NK-92 (cell line): Measurements from ENCODE around the gene MAP4K1.

ENCODE experiments used
- DNase-seq: peaks from one replicate; lab custom pipeline; 2025; ENCODE audit not compliant: unreplicated experiment; lab: John Stamatoyannopoulos, UW

Gene MAP4K1

GRCh38 chr19:38549061-38549460, 68.7 kb downstream of the MAP4K1 start:
- DNase-seq, result no peak

GRCh38 chr19:38547421-38547820, 70.3 kb downstream of the MAP4K1 start:
- DNase-seq, result no peak

DNA sequence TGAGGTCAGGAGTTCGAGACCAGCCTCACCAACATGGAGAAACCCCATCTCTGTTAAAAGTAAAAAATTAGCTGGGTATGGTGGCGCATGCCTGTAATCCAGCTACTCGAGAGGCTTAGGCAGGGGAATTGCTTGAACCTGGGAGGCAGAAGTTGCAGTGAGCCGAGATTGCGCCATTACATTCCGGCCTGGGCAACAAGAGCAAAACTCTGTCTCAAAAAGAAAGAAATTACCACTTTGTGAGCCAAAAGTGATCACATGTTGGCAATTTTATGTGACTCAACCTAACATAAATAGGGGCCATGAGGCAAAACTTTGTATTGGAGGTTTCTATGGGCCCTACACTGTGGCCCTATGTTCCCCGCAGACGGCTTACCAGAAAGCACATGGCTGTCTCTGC, 72.2 kb downstream of the MAP4K1 start:
- DNase-seq, result no peak

DNA sequence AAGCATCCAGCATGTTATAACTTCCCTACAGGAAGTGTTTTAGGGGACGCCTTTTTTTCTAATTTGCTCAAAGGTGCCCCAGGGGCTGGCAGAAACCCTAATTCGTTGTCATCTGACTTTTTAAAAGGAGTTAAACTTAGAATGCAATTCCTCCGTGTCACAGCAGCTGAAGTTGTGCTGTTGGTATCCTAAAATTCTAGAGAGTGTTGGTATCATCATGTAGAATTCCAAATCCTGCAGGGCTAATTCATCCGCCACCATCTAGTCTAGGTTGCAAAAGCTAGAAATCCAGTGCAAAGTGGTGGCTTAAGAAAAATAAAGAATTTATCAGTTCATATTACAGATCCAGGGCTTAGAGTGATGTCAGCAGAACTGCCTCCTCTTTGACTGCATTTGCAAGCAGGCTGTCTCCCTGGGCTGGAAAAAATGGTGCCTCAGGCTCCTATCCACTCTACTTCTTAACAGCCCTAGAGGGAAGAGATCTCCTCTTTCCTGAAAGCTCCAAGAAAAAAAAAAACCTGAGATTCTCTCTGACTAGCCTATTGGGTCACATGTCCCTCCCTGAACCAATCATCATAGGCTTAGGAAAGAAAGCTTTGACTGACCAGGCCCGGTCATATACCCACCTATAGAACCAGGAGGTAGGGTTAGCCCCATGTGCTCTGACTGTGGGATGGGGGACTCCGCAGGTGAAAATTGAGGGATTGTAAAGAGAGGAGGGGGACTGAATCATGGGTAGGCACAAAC, 73.0 kb downstream of the MAP4K1 start:
- no peak for DNase-seq

DNA sequence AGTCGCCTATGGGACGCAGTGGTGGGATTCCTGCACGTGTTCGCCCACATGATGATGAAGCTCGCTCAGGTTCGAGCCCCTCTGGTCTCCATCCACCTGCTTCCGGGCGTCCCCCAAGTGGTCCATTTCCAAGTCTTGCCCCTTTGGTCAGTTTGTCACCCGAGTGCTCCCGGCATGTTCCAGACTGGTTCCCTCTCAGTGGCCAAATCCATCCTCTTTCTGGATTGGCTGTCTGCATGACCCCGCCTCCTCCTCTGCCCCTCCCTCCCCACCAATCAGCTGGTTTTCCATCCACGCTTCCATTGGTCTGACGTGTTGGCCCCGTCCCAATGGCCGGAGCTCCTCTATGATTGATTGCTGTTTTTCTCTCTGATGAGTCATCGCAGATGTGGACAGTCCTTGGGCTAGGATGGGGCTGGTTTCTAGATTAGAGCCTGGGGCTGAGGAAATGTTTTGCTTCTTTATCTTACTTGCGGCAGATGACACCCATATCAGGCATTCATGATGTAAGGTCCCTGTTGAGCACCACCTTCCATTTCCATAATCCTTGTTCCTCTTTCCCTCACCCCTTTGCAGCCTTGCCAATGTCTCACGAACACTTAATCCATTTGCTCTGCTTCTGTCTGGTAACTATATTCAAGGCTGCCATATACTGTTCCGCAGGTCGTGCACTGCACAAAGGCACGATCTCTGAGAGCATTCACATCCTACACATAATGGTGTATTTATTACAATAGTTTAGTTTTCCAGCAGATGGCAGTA, 73.8 kb downstream of the MAP4K1 start:
- no peak for DNase-seq

GRCh38 chr19:38543286-38543806, 74.4 kb downstream of the MAP4K1 start:
- DNase-seq, result no peak

DNA sequence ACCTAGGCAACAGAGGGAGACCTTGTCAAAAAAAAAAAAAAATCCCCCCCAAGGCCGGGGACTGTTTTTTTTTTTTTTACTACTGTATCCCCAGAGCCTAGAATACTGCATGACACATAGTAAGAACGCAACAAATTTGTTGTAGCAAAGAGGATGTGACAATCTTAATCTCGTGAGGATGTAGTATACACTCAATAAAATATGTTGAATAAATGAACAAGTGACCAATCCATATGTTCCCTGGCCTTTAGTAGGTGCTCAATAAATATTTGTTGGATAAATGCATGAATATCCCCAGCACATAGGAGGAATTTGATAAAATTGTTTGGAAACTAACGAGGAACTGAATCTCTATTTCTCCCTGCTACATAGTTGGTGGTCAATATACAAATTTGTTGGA, 75.7 kb downstream of the MAP4K1 start:
- no peak for DNase-seq

DNA sequence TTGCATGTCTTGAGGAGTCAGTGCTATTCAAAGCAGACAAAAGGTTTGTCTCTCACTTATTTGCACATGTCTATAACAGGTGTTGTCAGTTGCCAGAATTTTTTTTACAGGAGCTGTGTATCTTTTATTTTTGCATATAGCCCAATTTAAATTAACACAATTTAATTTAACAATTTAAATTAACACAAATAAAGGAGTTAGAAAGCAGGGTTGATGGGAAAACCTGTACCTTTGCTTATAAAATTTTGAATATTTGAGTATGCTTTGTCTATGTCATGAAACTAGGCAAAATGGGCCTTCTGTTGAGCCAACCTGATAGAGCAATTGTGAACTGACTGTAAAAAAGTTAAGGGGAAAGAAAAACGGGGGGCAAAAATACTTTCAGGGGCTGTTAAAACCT, 78.0 kb downstream of the MAP4K1 start:
- DNase-seq, result no peak

DNA sequence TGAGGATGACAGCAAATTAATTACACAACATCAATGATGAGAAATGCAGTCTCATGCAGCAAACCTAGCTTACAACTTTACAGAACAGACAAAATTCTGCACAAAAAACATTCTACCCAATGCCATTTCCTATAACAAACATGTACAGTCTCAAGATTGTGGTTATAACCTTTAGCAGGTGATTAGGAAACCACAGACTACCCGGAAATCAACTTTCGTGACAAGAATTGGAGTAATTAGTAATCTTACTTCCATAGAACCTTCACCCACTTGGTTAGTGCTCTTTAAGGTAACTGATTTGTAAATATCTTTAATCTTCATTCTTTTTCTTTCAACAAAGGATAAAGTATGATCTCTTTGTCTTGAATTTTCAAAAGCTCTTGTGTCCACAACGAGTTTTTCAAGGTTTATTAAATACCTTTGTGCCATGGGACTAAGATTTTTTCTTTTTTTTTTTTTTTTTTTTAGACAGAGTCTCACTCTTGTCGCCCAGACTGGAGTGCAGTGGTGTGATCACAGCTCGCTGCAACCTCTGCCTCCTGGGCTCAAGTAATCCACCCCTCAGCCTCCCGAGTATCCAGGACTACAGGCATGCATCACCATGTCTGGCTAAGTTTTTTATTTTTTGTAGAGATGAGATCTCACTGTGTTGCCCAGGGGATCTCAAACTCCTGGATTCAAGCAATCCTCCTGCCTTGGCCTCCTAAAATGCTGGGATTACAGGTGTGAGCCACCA, 78.8 kb downstream of the MAP4K1 start:
- DNase-seq, result no peak

- no peak for DNase-seq
These were observed 79.4 kb downstream of the MAP4K1 start for GRCh38 chr19:38538386-38538785.
